ENCODE results near the gene IRF3. TPM values are rescaled to one million over a fixed set of nuclear protein-coding genes. Genes with fewer than 3 reads are reported as not detected.

Gene IRF3
- total RNA-seq, 1 donor from 2014 or later: 73.8 TPM

- H3K4me3 ChIP-seq (ENCODE audit: low read depth, low read length): no peak overlapping the region
- no peak for TF ChIP-seq CTCF (conservative IDR thresholded peaks at IDR 0.05; ENCODE audit: low read depth, low read length)
- DNase-seq (ENCODE audit: low read depth): no peak
Observed at GRCh38 chr19:49667473-49667872, 1.8 kb upstream of the IRF3 start.

GRCh38 chr19:49666120-49666444 lies 425 bp upstream of the IRF3 start:
- DNase-seq (ENCODE audit: low read depth): no peak
- peak overlapping the region; percentile 87 for H3K4me3 ChIP-seq (ENCODE audit: low read depth, low read length)
- peak; percentile 7 for TF ChIP-seq CTCF (conservative IDR thresholded peaks at IDR 0.05; ENCODE audit: low read depth, low read length)

GRCh38 chr19:49665036-49665350 lies 664 bp downstream of the IRF3 start:
- TF ChIP-seq CTCF (conservative IDR thresholded peaks at IDR 0.05; ENCODE audit: low read depth, low read length): no peak
- H3K4me3 ChIP-seq (ENCODE audit: low read depth, low read length): peak overlapping the region; percentile 87
- no peak for DNase-seq (ENCODE audit: low read depth)

GRCh38 chr19:49664171-49665035 lies 1.3 kb downstream of the IRF3 start:
- H3K4me3 ChIP-seq (ENCODE audit: low read depth, low read length): peak overlapping the region; percentile 87
- no peak for TF ChIP-seq CTCF (conservative IDR thresholded peaks at IDR 0.05; ENCODE audit: low read depth, low read length)
- no peak for DNase-seq (ENCODE audit: low read depth)

- no peak for DNase-seq (ENCODE audit: low read depth)
- no peak for TF ChIP-seq CTCF (conservative IDR thresholded peaks at IDR 0.05; ENCODE audit: low read depth, low read length)
- H3K4me3 ChIP-seq (ENCODE audit: low read depth, low read length): no peak overlapping the region
Observed at GRCh38 chr19:49663224-49663623, 2.4 kb downstream of the IRF3 start.

- DNase-seq (ENCODE audit: low read depth): no peak
- H3K4me3 ChIP-seq (ENCODE audit: low read depth, low read length): no peak overlapping the region
- no peak for TF ChIP-seq CTCF (conservative IDR thresholded peaks at IDR 0.05; ENCODE audit: low read depth, low read length)
Observed at GRCh38 chr19:49662011-49662410, 3.6 kb downstream of the IRF3 start.

- TF ChIP-seq CTCF (conservative IDR thresholded peaks at IDR 0.05; ENCODE audit: low read depth, low read length): no peak
- H3K4me3 ChIP-seq (ENCODE audit: low read depth, low read length): no peak overlapping the region
- DNase-seq (ENCODE audit: low read depth): no peak
Observed at GRCh38 chr19:49660338-49660961, 5.2 kb downstream of the IRF3 start.
